Progenitor cell of endocrine pancreas (in vitro differentiated cells): ENCODE measurements around the gene CAPZA1. TPM values are rescaled to one million over a fixed set of nuclear protein-coding genes. Genes with fewer than 3 reads are reported as not detected.

ENCODE experiments used
- DNase-seq: peaks from one replicate; pipeline ENCODE4 v3.0.0; 2021; ENCODE audit warnings: low spot score; ENCODE audit not compliant: unreplicated experiment
- H3K27ac Mint-ChIP-seq: 2 replicates; pipeline ENCODE4 v1.8.0; 2021; ENCODE audit warnings: mild to moderate bottlenecking, moderate library complexity, mixed read lengths
- H3K27me3 Mint-ChIP-seq: 2 replicates; pipeline ENCODE4 v1.8.0; 2021; ENCODE audit warnings: mixed read lengths
- H3K36me3 Mint-ChIP-seq: 2 replicates; pipeline ENCODE4 v1.8.0; 2022; ENCODE audit warnings: mixed read lengths; ENCODE audit not compliant: insufficient read depth
- H3K4me1 Mint-ChIP-seq: 2 replicates; pipeline ENCODE4 v1.8.0; 2021; ENCODE audit warnings: low read depth, mixed read lengths
- H3K4me3 Mint-ChIP-seq: 2 replicates; pipeline ENCODE4 v1.8.0; 2021; ENCODE audit warnings: low read depth, mild to moderate bottlenecking, moderate library complexity, mixed read lengths
- H3K9me3 Mint-ChIP-seq: 2 replicates; pipeline ENCODE4 v1.8.0; 2021; ENCODE audit warnings: low read depth, mixed read lengths
- CTCF ChIP-seq: fragments of 200-600 bp; sonication (generic); IDR thresholded peaks from one replicate; pipeline ENCODE4 v1.5.0; 2021; ENCODE audit warnings: antibody characterized with exemption, mild to moderate bottlenecking; ENCODE audit not compliant: unreplicated experiment
- total RNA-seq: library from RNA; stranded (reverse); gene quantifications from 2 replicates; pipeline ENCODE4 v1.2.1, GENCODE V29; 2021

Gene CAPZA1
- total RNA-seq, 1 donor from 2014 or later = 129 TPM

GRCh38 chr1:112720800-112721199 lies 101.2 kb downstream of the CAPZA1 start:
- no peak for DNase-seq
- Mint-ChIP-seq H3K27me3 (peaks cover 49% of the 10 kb centered on the region), H3K4me3 (no peak overlapping the region), H3K27ac (no peak overlapping the region), H3K9me3 (no peaks in the 10 kb centered on the region), H3K36me3 (no peaks in the 10 kb centered on the region), H3K4me1 (peaks cover 10% of the 10 kb centered on the region)
- TF ChIP-seq CTCF = no peak

Other genes starting within 250 kb of the CAPZA1 start
- gene CTTNBP2NL, start 223.6 kb upstream of the CAPZA1 start, total RNA-seq = 46.0 and 48.4 TPM in 2 replicates
- 0.77 and 1.6 TPM in 2 replicates for gene WNT2B, start 110.9 kb upstream of the CAPZA1 start, total RNA-seq
- gene ST7L, start 691 bp upstream of the CAPZA1 start, total RNA-seq = 21.2 and 26.3 TPM in 2 replicates
- 128 and 137 TPM in 2 replicates for gene MOV10, start 54.8 kb downstream of the CAPZA1 start, total RNA-seq
- gene RHOC, start 87.3 kb downstream of the CAPZA1 start, total RNA-seq = 87.3 and 97.3 TPM in 2 replicates
- 0.43 and 0.71 TPM in 2 replicates for gene PPM1J, start 95.5 kb downstream of the CAPZA1 start, total RNA-seq